Endothelial cell of umbilical vein (primary cell): ENCODE results near the gene S100A5. TPM values are rescaled to one million over a fixed set of nuclear protein-coding genes. Genes with fewer than 3 reads are reported as not detected.
"Not testable (repeated sequence)": the region's sequence is repeated elsewhere in the genome, so short reads cannot be mapped to it uniquely, and the experiment has no call there.

Experiments used
- BruUV-seq: library from RNA; stranded (reverse); fragments of 400-500 nt; replicated peaks from 2 replicates; lab custom pipeline; 2021; lab: Mats Ljungman, UMichigan
- CTCF ChIA-PET: fragments of 300-600, 350-600 bp; sonication (Branson Sonifier 250); formaldehyde crosslinking; loops from one replicate; lab custom pipeline; 2021; ENCODE audit warnings: antibody characterized with exemption, inconsistent platforms; lab: Charles Lee
- POLR2A ChIA-PET: fragments of 300-600, 350-600 bp; sonication (Branson Sonifier 250); formaldehyde crosslinking; loops from one replicate; lab custom pipeline; 2021; ENCODE audit warnings: antibody characterized with exemption, inconsistent platforms; lab: Charles Lee
- DNase-seq: peaks from one replicate; pipeline ENCODE4 v3.0.0-alpha.2; 2011; ENCODE audit warnings: low read depth, low spot score
- FAIRE-seq: peaks from 2 replicates; lab custom pipeline; 2011; peaks lifted over from hg19 to GRCh38; lab: Jason Lieb, UNC
- H2AFZ ChIP-seq: 2 replicates; pipeline ENCODE4 v1.6.0; 2012; ENCODE audit warnings: low read depth, low read length, control low read depth, inconsistent platforms
- H3K27ac ChIP-seq: 2 replicates; pipeline ENCODE4 v1.5.1; 2011; ENCODE audit warnings: low read depth, mild to moderate bottlenecking, control low read depth, low read length, moderate library complexity; ENCODE audit not compliant: insufficient read depth
- H3K27me3 ChIP-seq, 2 experiments: 2 replicates each; pipeline versions ENCODE4 v1.6.0 to v1.6.1; 2011; ENCODE audit warnings: low read length in 2 of 2, mixed read lengths in 1 of 2; ENCODE audit not compliant: control insufficient read depth in 2 of 2, insufficient read depth in 2 of 2
- H3K36me3 ChIP-seq, 2 experiments: 2 replicates in 1 of 2; 3 replicates in 1 of 2; pipeline ENCODE4 v1.5.1; 2011; ENCODE audit warnings: low read length in 2 of 2, mild to moderate bottlenecking in 1 of 2, moderate library complexity in 1 of 2; ENCODE audit not compliant: control insufficient read depth in 2 of 2, insufficient read depth in 2 of 2; ENCODE audit errors: extremely low read depth in 1 of 2
- H3K4me1 ChIP-seq: 3 replicates; pipeline ENCODE4 v1.5.1; 2011; ENCODE audit warnings: mild to moderate bottlenecking, low read length; ENCODE audit not compliant: control insufficient read depth, insufficient read depth; ENCODE audit errors: extremely low read depth
- H3K4me2 ChIP-seq: 2 replicates; pipeline ENCODE4 v1.6.1; 2011; ENCODE audit warnings: low read length, control low read depth, mixed read lengths; ENCODE audit not compliant: insufficient read depth
- H3K4me3 ChIP-seq, 3 experiments: fragments of 200-600 bp in 1 of 3; sonication (generic), shearing (Covaris generic) in 1 of 3; replicated peaks in 1 of 3; 2 replicates each; pipeline ENCODE4 v1.5.1; 2011 to 2016; ENCODE audit warnings: control low read depth in 3 of 3, low read length in 3 of 3, mild to moderate bottlenecking in 2 of 3, inconsistent platforms in 1 of 3, low read depth in 1 of 3, moderate library complexity in 1 of 3; ENCODE audit not compliant: insufficient read depth in 1 of 3
- H3K79me2 ChIP-seq: 2 replicates; pipeline ENCODE4 v1.6.0; 2012; ENCODE audit warnings: low read length, inconsistent platforms; ENCODE audit not compliant: control insufficient read depth, insufficient read depth
- H3K9ac ChIP-seq: replicated peaks from 2 replicates; pipeline ENCODE3; 2011; ENCODE audit warnings: low read length, control low read depth; ENCODE audit not compliant: insufficient read depth; ENCODE audit errors: extremely low read depth
- H3K9me1 ChIP-seq: replicated peaks from 3 replicates; pipeline ENCODE4 v1.6.0; 2011; ENCODE audit warnings: mild to moderate bottlenecking, low read length; ENCODE audit not compliant: control insufficient read depth, insufficient read depth; ENCODE audit errors: extremely low read depth
- H3K9me3 ChIP-seq: replicated peaks from 2 replicates; pipeline ENCODE4 v1.5.1; 2012; ENCODE audit warnings: low read length, inconsistent platforms; ENCODE audit not compliant: control insufficient read depth, insufficient read depth
- H4K20me1 ChIP-seq: replicated peaks from 2 replicates; pipeline ENCODE3; 2011; ENCODE audit warnings: mild to moderate bottlenecking, low read length; ENCODE audit not compliant: control insufficient read depth, insufficient read depth; ENCODE audit errors: extremely low read depth
- dilution Hi-C: fragments of 300-500 bp; cut with MboI; formaldehyde crosslinking; loops from one replicate; pipeline ENCODE4 v1.15.0; 2019; ENCODE audit warnings: low sequenced_read_pairs; ENCODE audit not compliant: extremely low pct_ligation_motif_present
- intact Hi-C: fragments of 100-400 bp; cut with micrococcal nuclease; formaldehyde crosslinking; loops from one replicate; pipeline ENCODE4 v1.10.0; 2022
- polyA plus RNA-seq, 4 experiments: library from polyadenylated mRNA; depleted of rRNA in 3 of 4; stranded (reverse) in 3 of 4; unstranded in 1 of 4; fragments of >200 nt; gene quantifications; 2 replicates each; pipeline versions ENCODE4 v1.2.1 to v1.2.3, GENCODE V29; 2011 to 2012; ENCODE audit warnings: missing spikeins in 1 of 4
- total RNA-seq: library from RNA; stranded (reverse); gene quantifications from 2 replicates; pipeline ENCODE4 v1.2.3, GENCODE V29; 2021

S100A5 gene
- total and polyA plus RNA-seq, 2 donors (not counting 3 experiments of a cell fraction or from before 2014, with no cell fraction given), result not detected

- FAIRE-seq, DNase-seq, H3K9ac ChIP-seq, H3K4me2 ChIP-seq, H3K27ac ChIP-seq, H3K36me3 ChIP-seq, H3K27me3 ChIP-seq, H3K79me2 ChIP-seq, H2AFZ ChIP-seq, H3K4me3 ChIP-seq, H4K20me1 ChIP-seq, intact Hi-C loops, H3K9me3 ChIP-seq, H3K9me1 ChIP-seq, H3K4me1 ChIP-seq, dilution Hi-C loops, POLR2A ChIA-PET: not testable (repeated sequence)
- TSS peak; percentile 39 for BruUV-seq
- CTCF ChIA-PET, result interaction anchor here (1.4 to 2.2 kb wide), 2 partner anchors 9 to 12 kb away, joined by 5 to 9 read pairs; no protein-coding TSS in a partner anchor
Observed at GRCh38 chr1:153522353-153523048, 18.2 kb downstream of the S100A5 start.

- H3K27ac ChIP-seq, dilution Hi-C loops, H3K4me2 ChIP-seq, H3K9ac ChIP-seq, intact Hi-C loops, H2AFZ ChIP-seq, H3K4me1 ChIP-seq, POLR2A ChIA-PET, H3K36me3 ChIP-seq, H3K79me2 ChIP-seq, H4K20me1 ChIP-seq, H3K4me3 ChIP-seq, DNase-seq, FAIRE-seq, H3K9me3 ChIP-seq, H3K9me1 ChIP-seq, H3K27me3 ChIP-seq, BruUV-seq: not testable (repeated sequence)
- CTCF ChIA-PET, result interaction anchor here (1.3 to 2.5 kb wide), 4 partner anchors 11 to 106 kb away, joined by 4 to 14 read pairs (median 6); partner anchors contain the start of gene S100A13
Observed at GRCh38 chr1:153521808-153522207, 18.9 kb downstream of the S100A5 start.
